NCI-H2196 (cell line): Measurements from ENCODE around the gene CCL27.
"Not testable (repeated sequence)": the region's sequence is repeated elsewhere in the genome, so short reads cannot be mapped to it uniquely, and the experiment has no call there.

Source experiments
- DNase-seq: peaks from one replicate; lab custom pipeline; 2025; ENCODE audit not compliant: unreplicated experiment; lab: John Stamatoyannopoulos, UW

The CCL27 gene

GRCh38 chr9:34651876-34652601 lies 10.4 kb downstream of the CCL27 start, which contains the start of gene IL11RA:
Gene IL11RA, plus strand, starts transcription at chr9:34652185. Its CDS starts 3,033 bp downstream, at chr9:34655218.
- no peak for DNase-seq

- no peak for DNase-seq
Observed at GRCh38 chr9:34651321-34651720, 11.1 kb downstream of the CCL27 start.

GRCh38 chr9:34650816-34651215 lies 11.6 kb downstream of the CCL27 start:
- DNase-seq: no peak

GRCh38 chr9:34648673-34649072 lies 13.8 kb downstream of the CCL27 start:
- DNase-seq: no peak

- DNase-seq: no peak
Observed at GRCh38 chr9:34647651-34648050, 14.8 kb downstream of the CCL27 start.

GRCh38 chr9:34647084-34647403 lies 15.4 kb downstream of the CCL27 start:
- DNase-seq: no peak

- DNase-seq: peak; percentile 94
Observed at GRCh38 chr9:34646211-34647083, 16.0 kb downstream of the CCL27 start, which contains the start of gene GALT. Gene GALT, plus strand, starts transcription at chr9:34646675. Its CDS starts 30 bp downstream, at chr9:34646705.

GRCh38 chr9:34644766-34645314 lies 17.6 kb downstream of the CCL27 start:
- DNase-seq: no peak

GRCh38 chr9:34642679-34643078 lies 19.8 kb downstream of the CCL27 start:
- no peak for DNase-seq

- DNase-seq: not testable (repeated sequence)
Observed at GRCh38 chr9:34639322-34639721, 23.1 kb downstream of the CCL27 start.

- DNase-seq: no peak
Observed at GRCh38 chr9:34638138-34638445, 24.4 kb downstream of the CCL27 start.

- DNase-seq: peak; percentile 92
Observed at GRCh38 chr9:34637356-34638137, 24.9 kb downstream of the CCL27 start, which contains the start of gene SIGMAR1. Gene SIGMAR1, minus strand, starts transcription at chr9:34637787. Its CDS starts 90 bp downstream, at chr9:34637697.

GRCh38 chr9:34636791-34637355 lies 25.6 kb downstream of the CCL27 start:
- no peak for DNase-seq

- no peak for DNase-seq
Observed at GRCh38 chr9:34635556-34635955, 26.9 kb downstream of the CCL27 start.

- no peak for DNase-seq
Observed at GRCh38 chr9:34634551-34635248, 27.8 kb downstream of the CCL27 start.

GRCh38 chr9:34633851-34634550 lies 28.5 kb downstream of the CCL27 start:
- DNase-seq: peak; percentile 61

- DNase-seq: no peak
Observed at GRCh38 chr9:34633166-34633565, 29.3 kb downstream of the CCL27 start.

- peak; percentile 40 for DNase-seq
Observed at GRCh38 chr9:34630402-34631154, 31.9 kb downstream of the CCL27 start.

- DNase-seq: no peak
Observed at GRCh38 chr9:34629491-34629808, 33.0 kb downstream of the CCL27 start.
